ENCODE results near the gene PRICKLE4.
"Not testable (repeated sequence)": the region's sequence is repeated elsewhere in the genome, so short reads cannot be mapped to it uniquely, and the experiment has no call there.

PRICKLE4 gene

DNA sequence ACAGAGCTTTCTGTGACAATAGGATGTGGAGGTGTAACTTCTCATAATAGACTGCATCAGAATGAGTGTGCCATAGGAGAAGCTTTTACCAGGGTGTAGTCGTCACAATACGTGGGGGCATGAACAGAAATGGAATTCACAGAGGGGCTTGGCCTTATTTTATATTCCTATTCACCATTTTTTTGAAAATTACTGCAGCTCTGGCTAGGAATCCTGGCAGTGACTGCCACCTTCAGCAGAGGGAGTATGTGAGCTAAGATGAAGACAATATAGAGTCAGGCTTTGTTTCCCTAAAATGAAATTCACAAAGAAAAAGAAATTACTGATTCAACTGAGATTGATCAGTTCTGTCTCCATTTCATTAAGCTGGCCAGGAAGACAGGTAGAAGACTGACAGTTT, 20.8 kb downstream of the PRICKLE4 start:
- no peak for DNase-seq

DNA sequence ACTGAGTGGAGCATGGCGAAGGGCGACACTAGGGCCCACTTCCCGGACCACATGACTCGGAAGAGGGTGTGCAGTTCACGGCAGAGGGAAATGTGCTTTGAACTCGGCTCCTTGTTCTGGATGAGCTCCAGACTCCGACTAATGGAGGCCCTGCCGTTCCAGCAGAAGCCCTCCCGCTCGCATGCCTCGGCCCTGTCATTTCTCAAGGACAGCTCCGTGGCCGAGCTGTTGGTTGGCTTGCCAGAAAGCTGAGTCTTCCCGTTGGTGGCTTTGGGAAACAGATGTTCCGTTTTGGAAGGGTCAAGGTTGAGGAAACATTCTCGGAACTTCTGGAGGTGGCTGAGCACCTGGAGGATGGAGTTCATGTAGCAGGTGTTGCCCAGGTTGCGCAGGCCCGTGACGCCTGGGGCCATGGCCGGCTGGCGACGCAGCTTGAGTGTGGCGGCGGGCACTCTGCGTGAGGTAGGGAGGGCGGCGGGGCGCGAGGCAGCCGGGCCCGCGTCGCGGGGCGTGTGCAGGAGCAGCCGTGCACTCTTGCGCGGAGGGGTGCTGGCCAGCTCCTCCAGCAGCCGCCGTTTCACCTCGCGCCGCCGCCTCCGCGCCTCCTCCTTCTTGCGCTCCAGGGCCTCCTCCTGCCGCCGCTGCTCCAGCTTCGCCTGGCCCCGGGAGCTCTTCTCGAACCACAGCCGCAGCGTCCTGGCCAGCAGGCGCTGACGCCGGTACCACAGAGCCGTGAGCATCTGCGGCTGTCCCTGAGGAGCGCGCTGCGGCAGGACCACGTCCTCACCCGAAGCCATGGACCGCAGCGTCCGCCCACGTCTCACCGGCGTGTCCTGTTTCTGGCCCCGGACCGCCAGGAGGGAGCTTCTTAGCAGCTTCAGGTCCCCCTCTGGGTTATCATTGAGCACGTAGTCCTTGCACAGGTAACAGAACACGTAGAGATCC, 25.5 kb downstream of the PRICKLE4 start:
- DNase-seq: no peak

DNA sequence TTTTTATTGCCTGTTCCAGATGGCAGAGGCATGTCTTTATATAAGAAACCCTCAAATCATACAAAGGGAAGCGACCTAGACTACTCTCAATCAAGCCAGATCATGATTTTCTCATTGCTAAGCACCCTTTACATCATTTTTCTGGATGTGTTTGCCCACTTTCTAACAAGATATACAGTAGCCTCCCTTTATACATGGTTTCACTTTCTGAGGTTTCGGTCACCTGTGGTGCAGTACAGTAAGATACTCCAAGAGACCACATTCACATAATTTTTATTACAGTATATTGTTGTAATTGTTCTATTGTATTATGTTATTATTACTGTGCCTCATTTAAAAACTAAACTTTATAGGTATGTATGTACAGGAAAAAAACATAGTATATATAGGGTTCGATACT, 30.5 kb downstream of the PRICKLE4 start:
- DNase-seq: no peak

- DNase-seq: not testable (repeated sequence)
Observed at GRCh38 chr6:41811946-41812345, 31.4 kb downstream of the PRICKLE4 start.

- DNase-seq: no peak
Observed at GRCh38 chr6:41813469-41813868, 32.9 kb downstream of the PRICKLE4 start.

- DNase-seq: no peak
Observed at GRCh38 chr6:41813956-41814355, 33.4 kb downstream of the PRICKLE4 start.

GRCh38 chr6:41814629-41815028, 34.0 kb downstream of the PRICKLE4 start:
- DNase-seq: no peak

GRCh38 chr6:41815587-41815986, 35.0 kb downstream of the PRICKLE4 start:
- DNase-seq: no peak

GRCh38 chr6:41818271-41819054, 37.9 kb downstream of the PRICKLE4 start:
- no peak for DNase-seq

- DNase-seq: no peak
Observed at GRCh38 chr6:41821266-41821665, 40.7 kb downstream of the PRICKLE4 start.

DNA sequence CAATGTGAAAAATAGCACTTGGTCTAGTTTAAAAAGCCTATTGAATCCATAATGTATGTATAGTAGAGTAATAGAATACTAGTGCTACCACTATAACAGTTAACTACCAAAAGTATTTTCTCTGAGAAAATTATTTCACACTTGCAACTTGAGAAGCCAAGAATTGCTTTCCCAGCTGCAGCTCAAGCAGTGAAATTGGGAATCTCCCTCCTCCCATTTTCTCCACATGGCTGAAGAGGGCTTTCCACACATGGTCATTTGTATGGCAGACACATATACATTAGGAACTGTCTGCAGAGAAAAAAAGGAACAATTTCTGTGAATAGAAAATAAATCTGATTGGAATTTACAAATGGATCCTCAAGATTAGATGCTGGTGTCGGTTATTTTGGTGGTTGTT, 41.4 kb downstream of the PRICKLE4 start:
- DNase-seq: no peak

DNA sequence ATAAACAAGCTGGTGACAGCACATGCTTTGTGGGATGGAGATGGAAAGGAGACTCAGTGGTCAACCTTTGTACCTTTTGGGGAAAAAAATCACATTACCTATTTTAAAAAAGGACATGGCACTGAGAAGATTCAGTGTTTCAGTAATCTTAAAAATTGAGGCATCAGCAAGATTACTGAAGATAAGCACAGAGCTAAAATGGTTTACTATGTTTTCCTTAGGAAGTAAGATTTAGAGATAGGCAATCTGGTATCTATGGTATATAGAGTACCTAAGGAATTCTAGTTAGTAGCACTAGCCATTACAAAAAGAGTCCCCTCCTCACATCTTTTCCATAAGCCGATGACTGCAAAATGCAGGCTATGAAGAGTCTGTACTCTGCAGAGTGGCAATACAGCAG, 42.6 kb downstream of the PRICKLE4 start:
- DNase-seq: no peak

- DNase-seq: no peak
Observed at GRCh38 chr6:41824571-41825569, 44.3 kb downstream of the PRICKLE4 start.

GRCh38 chr6:41826343-41827022, 45.9 kb downstream of the PRICKLE4 start:
- DNase-seq: no peak

- no peak for DNase-seq
Observed at GRCh38 chr6:41832263-41832662, 51.7 kb downstream of the PRICKLE4 start.

- no peak for DNase-seq
Observed at GRCh38 chr6:41836022-41836659, 55.6 kb downstream of the PRICKLE4 start.

GRCh38 chr6:41836660-41837052, 56.1 kb downstream of the PRICKLE4 start:
- DNase-seq: no peak
